Measurements from ENCODE around the gene IGF1.

IGF1 gene
- total RNA-seq: 13.9 to 119 (median 54.6) reads per million in 17 experiments

DNA sequence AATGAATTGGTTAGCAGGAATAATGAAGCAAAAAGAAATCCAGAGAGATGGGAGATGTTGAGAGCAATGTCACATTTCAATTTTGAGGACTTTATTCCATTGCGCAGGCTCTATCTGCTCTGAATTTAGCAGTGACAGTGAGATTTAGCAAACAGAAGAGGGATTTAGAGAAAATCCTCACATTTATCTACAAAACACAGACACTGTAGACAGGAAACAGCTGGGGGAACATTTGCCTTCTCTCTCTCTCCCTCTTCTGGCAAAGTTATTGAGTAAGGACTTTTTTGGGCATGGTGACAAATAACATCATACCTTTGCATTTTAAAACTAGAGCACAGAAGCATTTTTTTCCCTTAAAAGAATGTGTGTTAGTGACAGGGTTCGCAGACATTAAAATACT, at the start of gene IGF1:
Gene IGF1 (minus strand): TSS at position 158 of the 400 bp plus-strand sequence. CDS start 182 bp downstream, outside the sequence.
- DNase-seq: peak in 3 of 4 experiments; percentile 24 to 64 (median 59)

DNA sequence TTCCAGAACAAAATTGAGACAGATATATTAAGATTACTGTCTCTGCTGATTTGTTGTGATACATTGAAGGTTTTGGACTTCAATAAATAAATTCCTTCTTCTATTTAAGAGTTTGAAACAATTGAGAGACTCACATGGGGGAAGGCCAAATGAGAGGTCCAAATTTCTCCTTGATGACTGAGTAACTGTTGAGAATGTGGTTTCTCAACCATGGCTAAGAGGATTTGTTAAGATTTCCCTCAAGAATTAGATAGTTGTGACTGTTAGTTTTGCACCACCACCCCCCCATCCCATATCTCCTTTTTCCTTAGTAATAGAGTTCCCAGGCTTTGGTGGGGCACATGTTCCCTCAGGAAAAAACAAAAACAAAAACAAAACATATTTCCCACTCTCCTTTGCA, 47.7 kb upstream of the IGF1 start:
- no peak for DNase-seq

DNA sequence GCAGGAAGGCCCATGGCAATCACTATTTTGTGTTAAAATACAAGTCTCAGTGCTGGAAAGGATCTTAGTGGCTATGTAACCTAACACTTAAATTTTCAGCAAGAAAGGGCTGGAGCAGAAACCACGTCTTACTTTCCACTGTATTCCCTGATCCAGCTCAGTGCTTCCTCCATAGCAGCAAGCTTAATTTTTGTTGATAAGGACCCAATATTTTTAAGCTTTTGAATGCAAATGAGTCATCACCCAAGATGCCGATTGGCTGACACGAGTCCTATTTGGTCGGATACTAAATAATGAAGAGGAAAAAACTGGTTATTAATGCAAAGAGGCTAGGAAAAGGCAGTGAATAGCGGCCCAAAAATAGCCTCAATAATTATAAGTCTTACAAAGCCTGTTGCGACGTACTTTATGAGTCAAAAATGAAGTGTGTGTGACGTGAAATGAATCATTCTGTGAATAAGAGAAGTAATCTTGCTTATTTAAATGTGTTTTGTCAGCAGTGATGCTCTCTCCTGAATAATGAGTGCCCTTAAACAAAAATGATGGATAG, 46.9 kb upstream of the IGF1 start:
- DNase-seq: peak in 2 of 4 experiments; percentile 28 to 62

DNA sequence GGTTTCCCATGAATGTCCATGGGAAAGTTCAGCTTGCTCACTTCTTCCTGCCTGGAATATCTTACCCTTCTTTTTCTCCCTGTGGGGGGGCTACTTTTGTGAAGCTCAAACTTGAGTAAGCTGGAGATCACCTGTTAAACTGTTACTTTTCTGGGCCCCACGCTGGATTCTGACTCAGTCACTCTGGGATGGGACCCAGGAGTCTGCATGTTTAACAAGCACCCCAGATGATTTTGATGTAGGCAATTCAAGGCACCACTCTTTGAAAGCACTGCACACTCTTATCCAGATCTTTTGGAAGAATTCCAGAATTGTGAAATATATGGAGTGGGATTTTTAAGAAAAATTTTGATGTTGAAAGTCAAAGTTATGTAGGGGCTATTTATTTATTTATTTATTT, 46.3 kb upstream of the IGF1 start:
- DNase-seq: no peak

DNA sequence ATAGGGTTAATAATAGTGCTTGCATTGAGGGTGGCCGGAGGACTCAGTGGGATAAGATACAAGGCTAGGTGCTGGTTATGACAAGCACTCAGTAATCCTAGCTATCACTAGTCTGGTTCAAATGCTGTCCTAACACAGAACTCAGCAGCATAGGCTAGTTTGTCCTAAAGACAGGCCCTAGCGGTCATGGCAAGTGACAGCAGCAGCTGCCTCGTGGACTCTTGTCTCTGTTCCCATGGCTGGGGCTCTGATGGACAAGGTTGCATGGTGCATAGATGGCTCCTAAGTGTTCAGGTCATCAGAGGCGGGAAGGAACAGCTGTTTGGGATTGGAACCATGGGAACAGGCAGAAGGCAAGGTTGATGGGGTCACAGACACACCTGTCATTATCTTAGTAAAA, 42.4 kb upstream of the IGF1 start:
- DNase-seq: no peak

DNA sequence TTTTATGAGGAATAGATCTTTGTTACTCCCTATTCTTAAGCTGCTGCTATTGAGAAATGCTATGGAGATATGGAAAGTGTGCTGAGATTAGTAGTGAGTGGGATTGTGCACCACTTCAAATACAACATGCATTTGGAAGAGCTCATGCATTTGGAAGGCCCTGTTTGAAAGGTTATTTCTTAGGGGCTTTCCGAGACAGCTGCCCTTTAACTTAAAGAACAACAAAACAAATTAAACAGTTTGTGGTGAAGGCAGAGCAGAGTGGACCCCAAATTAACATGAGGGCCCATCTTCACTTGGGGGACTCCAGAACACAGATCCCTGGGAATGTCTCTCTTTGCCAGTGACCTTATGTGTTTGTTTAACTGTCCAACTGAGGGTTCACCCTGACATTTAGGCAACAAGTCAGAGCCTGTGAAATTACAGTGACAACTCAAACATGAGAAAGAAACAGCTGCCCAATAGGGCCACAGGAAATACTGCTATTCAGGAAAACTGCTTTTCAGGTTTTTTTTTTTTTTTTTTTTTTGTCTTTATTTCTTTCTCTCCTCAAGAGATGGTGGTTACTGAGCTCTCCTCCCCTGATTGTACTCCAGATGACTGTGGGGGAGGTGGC, 41.4 kb upstream of the IGF1 start:
- no peak for DNase-seq

DNA sequence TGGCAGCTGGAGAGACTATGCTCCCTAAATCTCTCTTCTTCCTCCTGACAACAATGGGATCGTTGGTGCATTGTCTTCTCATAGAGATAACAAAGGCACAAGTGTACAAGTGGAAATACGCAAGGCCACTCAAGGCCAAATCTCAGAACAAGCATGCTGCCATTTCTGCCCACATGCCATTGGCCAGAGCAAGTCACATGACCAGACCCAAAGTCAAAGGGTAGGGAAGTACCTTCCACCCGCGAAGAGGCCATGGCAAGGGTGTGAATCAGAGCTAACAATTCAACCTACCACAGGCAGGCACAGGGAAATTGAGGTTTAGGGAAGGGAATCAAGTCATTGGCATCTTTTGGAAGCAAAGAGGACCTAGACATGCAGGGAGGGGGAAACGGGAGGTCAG, 38.5 kb upstream of the IGF1 start:
- DNase-seq: no peak

DNA sequence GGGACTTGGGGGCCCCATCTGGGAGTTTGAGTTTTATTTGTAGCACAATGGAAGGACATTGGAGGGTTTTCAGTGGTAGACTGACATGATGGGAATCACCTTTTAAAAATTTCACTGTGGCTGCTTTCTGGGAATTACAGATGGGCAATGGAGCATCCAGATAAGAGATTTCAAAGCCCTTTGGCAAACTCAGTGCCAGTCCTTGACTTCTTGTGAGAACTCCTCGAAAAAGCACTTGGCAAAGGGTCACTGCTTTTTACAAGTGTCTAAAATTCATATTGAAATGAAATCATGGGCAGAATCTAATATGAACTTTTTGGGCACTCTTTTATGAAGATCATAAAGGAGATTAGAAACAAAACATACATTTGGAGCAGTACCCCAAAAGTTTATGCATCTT, 34.3 kb upstream of the IGF1 start:
- DNase-seq: no peak

DNA sequence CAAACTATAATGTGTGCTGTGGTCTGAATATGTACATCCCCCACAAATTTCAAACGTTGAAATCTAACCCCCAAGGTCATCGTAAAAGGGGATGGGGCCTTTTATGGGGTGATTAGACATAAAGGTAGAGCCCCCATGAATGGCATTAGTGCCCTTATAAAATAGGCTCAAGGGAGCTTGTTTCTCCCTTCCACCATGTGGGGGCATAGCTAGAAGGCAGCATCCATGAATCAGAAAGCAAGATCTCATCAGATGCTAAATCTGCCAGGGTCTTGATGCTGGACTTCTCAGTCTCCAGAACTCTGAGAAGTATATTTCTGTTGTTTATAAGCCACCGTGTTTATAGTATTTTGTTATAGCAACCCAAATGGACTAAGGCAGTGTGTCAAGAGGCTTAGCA, 33.4 kb upstream of the IGF1 start:
- DNase-seq: no peak

DNA sequence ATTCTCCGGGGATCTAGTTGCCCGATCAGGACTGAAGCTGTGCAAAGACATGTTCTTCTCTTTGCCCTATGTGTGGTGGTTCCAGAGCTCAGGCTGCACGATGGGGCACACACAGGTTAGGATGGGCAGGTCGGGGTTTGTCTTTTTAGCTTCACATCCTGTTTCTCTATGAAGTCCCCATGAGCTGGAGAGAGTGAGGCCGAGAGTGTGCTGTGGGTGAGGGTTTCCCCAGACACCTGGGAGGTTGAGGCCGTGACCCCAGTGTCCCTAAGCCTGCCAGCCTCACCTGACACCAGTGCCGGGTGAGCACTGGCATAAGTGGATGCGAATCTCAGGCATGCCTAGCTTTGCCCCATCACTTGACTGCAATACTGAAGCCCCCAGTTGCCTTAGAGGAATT, 32.9 kb upstream of the IGF1 start:
- no peak for DNase-seq

DNA sequence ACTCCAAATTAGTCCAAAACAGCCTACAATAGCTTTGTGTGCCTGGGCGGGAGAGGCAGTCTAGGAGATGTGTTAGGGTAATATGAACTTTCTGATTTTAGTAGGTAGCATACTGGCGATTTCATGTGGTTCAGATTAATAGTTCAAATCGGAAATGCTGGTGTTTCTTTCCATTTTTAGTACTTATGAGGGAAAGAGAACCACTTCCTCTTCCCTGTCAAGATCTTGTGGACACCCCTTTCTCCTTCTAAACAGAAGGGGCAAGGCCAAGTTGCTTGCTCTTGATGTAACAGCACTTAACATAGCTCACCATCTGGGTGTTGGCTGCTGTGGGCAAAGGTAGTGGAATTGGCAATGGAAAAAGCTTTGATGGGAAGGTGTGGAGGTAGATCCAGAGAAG, 32.2 kb upstream of the IGF1 start:
- peak in 2 of 4 experiments; percentile 39 to 50 for DNase-seq

DNA sequence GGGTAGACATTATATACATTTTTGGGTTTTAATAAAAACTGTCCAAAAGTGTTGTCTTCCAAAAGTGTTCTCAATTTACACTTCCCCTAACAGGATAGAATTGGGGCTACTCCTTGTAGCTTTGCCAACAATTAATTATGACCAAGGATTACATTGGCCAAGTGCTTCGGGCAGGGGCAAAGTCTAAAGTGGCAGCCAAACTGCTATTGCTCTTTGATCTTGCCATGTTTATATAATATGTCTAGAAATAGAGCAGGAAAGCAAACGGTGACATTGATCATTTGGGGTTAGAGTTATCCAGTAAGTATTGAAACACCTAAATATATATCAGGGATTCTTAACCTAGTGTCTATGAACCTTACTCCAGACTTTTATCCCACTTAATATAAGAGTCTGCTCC, 31.2 kb upstream of the IGF1 start:
- no peak for DNase-seq

DNA sequence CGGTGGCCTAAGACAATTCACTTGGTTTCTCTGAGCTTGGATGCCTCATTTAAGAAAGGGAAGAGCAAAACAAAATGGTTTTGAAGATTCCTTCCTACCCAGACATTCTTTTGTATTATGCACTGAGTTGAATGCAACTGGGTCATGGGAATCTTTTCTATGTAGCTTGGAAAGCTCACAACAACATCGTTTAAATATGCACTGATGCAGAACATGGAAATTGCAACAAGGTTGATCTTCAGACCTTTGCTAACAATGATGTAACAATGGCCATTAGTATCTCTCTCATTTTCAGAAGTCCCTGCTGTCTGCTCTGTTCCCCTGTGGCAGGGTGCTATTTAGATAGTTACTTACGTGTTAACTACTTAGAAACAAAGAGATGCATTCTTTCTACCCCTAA, 30.1 kb upstream of the IGF1 start:
- no peak for DNase-seq

DNA sequence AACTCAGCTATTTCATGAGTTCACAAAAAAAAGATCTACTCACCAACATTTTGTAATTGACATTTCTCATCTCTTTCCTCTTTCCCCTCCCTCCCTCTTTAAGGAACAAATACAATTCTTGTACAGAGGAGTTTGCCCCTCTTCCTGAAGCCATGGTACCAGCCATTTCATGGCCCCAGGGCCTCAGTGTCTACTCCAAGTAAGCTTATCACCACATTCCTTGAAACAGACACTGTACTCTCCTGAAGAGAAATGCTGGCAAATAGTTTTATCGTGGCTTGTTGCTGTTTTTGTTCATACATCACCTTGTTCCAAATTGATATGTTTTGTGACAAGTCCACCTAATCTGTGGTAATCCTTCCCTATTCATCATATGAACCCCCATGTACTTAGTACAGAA, 29.7 kb upstream of the IGF1 start:
- no peak for DNase-seq

DNA sequence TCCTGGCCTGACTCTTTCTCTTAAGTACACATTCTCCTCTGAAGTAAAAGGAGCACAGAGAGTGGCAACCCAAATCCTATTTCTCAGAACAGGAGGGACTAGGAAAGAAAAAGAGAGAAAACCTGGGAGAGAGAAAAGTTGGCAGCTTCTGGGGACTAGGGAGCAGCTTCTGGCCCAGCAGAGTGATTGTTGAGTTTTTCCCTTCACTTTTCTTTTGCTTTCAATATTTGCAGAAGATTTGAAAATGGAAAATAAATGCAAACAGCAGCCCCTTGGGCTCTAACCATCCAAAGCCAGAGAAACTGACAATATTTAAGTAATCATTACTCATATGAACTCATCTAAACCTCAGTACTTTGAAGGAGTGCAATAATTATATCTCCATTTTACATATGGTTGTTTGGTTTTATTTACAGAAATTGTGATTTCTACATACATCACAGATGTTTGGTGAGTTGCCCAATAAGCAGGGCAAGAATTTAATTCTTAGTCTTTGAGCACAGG, 28.8 kb upstream of the IGF1 start:
- no peak for DNase-seq

DNA sequence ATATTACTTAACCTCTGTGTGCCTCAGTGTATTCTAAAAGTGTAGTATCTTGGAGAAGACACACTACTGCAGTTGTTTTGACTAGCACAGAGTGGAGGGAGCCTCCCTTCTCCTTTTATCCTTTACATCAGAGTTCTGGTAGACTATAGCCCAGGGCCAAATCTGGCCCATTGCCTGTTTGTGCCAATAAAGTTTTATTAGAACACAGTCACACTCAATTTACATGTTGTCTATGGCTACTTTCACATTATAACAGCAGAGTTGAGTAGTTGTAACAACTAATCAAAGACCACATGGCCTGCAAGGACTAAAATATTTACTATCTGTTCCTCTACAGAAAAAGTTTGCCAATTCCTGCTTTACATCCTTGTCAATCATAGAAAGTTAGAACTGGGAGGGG, 27.7 kb upstream of the IGF1 start:
- DNase-seq: no peak

DNA sequence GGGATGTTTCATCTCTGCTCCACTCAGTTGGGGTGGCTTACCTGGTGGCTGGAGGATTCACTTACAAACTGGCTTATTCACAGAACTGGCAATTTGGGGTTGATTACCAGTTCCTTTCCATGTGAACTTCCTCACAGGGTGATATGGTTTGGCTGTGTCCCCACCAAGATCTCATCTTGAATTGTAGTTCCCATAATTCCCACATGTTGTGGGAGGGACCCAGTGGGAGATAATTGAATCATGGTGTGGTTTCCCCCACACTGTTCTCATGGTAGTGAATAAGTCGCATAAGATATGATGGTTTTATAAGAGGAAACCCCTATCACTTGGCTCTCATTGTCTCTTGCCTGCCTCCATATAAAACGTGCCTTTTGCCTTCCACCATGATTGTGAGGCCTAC, 26.9 kb upstream of the IGF1 start:
- peak in 3 of 4 experiments; percentile 21 to 43 (median 32) for DNase-seq

DNA sequence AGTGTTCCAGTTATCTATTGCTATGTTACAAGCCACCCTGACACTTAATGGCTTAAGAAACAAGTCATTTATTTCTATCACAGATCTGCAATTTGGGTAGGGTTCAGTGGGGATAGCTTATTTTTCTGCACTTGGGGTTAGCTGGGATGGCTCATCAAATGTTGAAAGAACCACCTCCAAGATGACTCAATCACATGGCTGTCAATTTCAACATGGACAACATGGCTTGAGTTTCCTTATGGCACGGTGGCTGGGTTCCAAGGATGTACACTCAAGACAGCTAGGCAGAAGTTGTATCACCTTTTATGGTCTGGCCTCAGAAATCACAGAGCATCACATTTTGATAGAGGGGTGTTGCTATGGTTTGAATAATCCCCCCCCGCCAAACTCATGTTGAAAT, 24.5 kb upstream of the IGF1 start:
- DNase-seq: peak; percentile 52 to 79 (median 69)

DNA sequence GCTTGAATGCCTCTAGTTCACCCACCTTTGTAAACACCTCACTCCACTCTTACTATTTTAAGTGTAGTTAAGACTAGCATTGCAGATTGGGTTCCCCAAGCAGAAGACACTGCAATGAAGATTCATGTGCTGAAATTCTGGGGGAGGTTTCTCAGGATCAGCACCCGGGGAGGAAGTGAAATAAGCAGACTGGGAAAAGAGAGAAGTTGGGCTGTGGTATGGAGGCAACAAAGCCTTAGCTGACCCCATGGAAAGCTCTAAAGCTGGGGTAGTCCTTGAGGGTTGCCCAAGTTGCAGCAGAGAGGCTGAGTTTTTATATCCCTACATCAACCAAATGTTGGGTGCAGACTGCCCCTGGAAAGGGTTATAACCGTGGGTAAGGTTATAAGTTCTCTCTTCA, 23.9 kb upstream of the IGF1 start:
- peak; percentile 78 to 94 (median 90) for DNase-seq

DNA sequence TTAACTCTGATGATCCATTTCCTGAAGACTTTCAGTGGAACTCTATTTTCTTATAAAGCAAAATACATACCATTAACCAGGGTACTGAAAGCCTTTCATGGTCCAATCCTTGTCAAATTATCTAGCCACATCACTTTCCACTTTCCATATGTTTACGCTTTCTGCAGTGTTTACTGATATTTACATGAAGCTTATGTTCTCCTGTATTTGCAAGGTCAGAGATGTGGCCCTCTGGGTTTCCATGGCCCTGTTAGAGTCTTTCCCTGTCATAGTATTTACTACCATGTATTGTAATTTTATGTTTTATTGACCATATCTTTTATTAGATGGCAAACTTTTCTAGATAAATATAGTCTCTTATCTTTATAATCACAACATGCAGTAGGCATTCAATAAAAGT, 23.5 kb upstream of the IGF1 start:
- DNase-seq: no peak

DNA sequence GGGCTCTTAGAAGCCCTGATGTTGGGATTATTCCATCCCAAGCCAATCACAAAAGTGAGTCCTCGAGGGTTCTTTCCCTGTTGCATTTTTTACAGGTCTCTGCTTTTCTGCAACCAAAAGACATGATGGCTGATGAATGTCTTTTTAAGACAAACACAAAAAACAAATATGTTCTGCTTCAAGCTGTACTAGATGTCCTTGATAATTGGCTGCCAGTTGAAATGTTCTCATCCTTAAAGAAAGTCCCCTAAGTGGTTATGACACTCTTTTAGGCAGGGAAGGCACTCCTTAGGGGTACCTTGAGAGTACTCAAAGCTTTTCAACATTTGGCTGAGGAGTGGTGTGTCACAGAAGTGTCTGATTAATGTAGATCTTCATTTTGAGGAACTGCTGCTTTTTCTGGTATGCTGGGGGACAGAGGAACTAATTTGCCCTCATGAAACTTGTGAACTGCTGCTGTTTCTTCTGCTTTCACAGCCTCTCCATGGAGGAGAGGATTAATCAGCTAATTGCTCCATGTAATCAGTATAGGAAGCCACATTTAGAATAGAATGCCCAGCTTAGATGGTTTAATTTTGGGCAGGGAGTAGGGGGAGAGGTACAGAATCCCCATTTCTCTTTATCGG, 22.8 kb upstream of the IGF1 start:
- peak; percentile 70 to 90 (median 82) for DNase-seq

DNA sequence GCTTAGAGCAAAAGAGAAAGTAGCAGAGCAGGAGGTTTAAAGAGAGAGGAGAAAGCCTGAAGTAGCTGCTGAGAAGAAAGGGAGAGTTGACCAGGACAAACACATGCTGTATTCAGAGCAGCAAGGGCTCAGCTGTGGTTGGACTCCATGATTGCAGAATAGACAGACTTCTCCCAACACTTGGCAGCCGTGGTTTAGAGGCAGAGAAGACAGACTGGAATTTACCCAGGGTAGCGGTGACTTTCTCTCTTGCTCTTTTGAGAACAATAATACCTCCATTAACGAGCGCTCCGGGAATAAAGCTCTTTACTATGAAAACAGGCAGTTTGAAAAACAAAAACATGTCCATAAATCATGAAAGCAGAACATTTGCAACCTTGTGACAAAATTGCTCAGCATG, 21.4 kb upstream of the IGF1 start:
- peak in 3 of 4 experiments; percentile 18 to 29 (median 25) for DNase-seq

DNA sequence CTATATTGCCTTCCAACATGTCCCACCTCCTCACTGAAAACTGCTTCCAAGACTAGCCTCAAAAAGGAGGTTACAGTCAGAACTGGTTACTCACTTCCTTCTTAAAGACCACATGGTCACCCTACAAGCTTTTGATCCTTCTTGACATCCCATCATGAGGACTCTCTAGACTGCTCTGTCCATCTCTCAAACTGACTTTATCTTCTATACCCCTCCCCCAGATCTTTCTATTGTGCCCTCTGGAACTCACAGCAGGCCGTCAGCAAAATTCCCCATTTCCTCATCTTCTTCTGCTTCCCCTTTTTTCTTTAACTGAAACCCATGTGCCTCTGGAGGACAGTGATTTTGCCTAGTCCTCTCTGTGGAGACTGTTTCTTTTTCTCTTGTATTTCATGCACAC, 18.1 kb upstream of the IGF1 start:
- peak; percentile 79 to 94 (median 88) for DNase-seq

DNA sequence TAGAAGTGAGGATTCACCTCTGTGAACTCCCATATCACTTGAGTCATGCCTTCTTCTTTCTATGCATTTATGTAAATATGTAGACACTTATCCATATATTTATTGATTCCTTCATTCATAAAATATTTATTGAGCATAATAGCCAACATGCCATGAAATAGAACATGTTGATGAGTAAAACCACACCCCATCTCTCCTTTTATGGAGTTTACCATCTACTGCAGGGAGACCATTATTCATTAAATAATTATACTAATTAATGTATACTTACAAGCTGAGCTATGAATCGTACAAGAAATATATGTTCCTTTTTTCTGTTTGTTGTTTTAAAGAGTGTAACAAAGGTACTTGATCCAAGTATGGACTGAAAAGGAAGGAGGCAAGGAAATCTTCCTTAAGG, 17.4 kb upstream of the IGF1 start:
- no peak for DNase-seq

Measured in suppressor macrophage (primary cell).